Endothelial cell of umbilical vein (primary cell): ENCODE data around the gene CLDN19. TPM values are rescaled to one million over a fixed set of nuclear protein-coding genes. Genes with fewer than 3 reads are reported as not detected.

Source experiments
- BruUV-seq: library from RNA; stranded (reverse); fragments of 400-500 nt; replicated peaks from 2 replicates; lab custom pipeline; 2021; lab: Mats Ljungman, UMichigan
- CTCF ChIA-PET: fragments of 300-600, 350-600 bp; sonication (Branson Sonifier 250); formaldehyde crosslinking; loops from one replicate; lab custom pipeline; 2021; ENCODE audit warnings: antibody characterized with exemption, inconsistent platforms; lab: Charles Lee
- POLR2A ChIA-PET: fragments of 300-600, 350-600 bp; sonication (Branson Sonifier 250); formaldehyde crosslinking; loops from one replicate; lab custom pipeline; 2021; ENCODE audit warnings: antibody characterized with exemption, inconsistent platforms; lab: Charles Lee
- DNase-seq: peaks from one replicate; pipeline ENCODE4 v3.0.0-alpha.2; 2011; ENCODE audit warnings: low read depth, low spot score
- FAIRE-seq: peaks from 2 replicates; lab custom pipeline; 2011; peaks lifted over from hg19 to GRCh38; lab: Jason Lieb, UNC
- H2AFZ ChIP-seq: 2 replicates; pipeline ENCODE4 v1.6.0; 2012; ENCODE audit warnings: low read depth, low read length, control low read depth, inconsistent platforms
- H3K27ac ChIP-seq: 2 replicates; pipeline ENCODE4 v1.5.1; 2011; ENCODE audit warnings: low read depth, mild to moderate bottlenecking, control low read depth, low read length, moderate library complexity; ENCODE audit not compliant: insufficient read depth
- H3K27me3 ChIP-seq, 2 experiments: 2 replicates each; pipeline versions ENCODE4 v1.6.0 to v1.6.1; 2011; ENCODE audit warnings: low read length in 2 of 2, mixed read lengths in 1 of 2; ENCODE audit not compliant: control insufficient read depth in 2 of 2, insufficient read depth in 2 of 2
- H3K36me3 ChIP-seq, 2 experiments: 2 replicates in 1 of 2; 3 replicates in 1 of 2; pipeline ENCODE4 v1.5.1; 2011; ENCODE audit warnings: low read length in 2 of 2, mild to moderate bottlenecking in 1 of 2, moderate library complexity in 1 of 2; ENCODE audit not compliant: control insufficient read depth in 2 of 2, insufficient read depth in 2 of 2; ENCODE audit errors: extremely low read depth in 1 of 2
- H3K4me1 ChIP-seq: 3 replicates; pipeline ENCODE4 v1.5.1; 2011; ENCODE audit warnings: mild to moderate bottlenecking, low read length; ENCODE audit not compliant: control insufficient read depth, insufficient read depth; ENCODE audit errors: extremely low read depth
- H3K4me2 ChIP-seq: 2 replicates; pipeline ENCODE4 v1.6.1; 2011; ENCODE audit warnings: low read length, control low read depth, mixed read lengths; ENCODE audit not compliant: insufficient read depth
- H3K4me3 ChIP-seq, 3 experiments: fragments of 200-600 bp in 1 of 3; sonication (generic), shearing (Covaris generic) in 1 of 3; replicated peaks in 1 of 3; 2 replicates each; pipeline ENCODE4 v1.5.1; 2011 to 2016; ENCODE audit warnings: control low read depth in 3 of 3, low read length in 3 of 3, mild to moderate bottlenecking in 2 of 3, inconsistent platforms in 1 of 3, low read depth in 1 of 3, moderate library complexity in 1 of 3; ENCODE audit not compliant: insufficient read depth in 1 of 3
- H3K79me2 ChIP-seq: 2 replicates; pipeline ENCODE4 v1.6.0; 2012; ENCODE audit warnings: low read length, inconsistent platforms; ENCODE audit not compliant: control insufficient read depth, insufficient read depth
- H3K9ac ChIP-seq: replicated peaks from 2 replicates; pipeline ENCODE3; 2011; ENCODE audit warnings: low read length, control low read depth; ENCODE audit not compliant: insufficient read depth; ENCODE audit errors: extremely low read depth
- H3K9me1 ChIP-seq: replicated peaks from 3 replicates; pipeline ENCODE4 v1.6.0; 2011; ENCODE audit warnings: mild to moderate bottlenecking, low read length; ENCODE audit not compliant: control insufficient read depth, insufficient read depth; ENCODE audit errors: extremely low read depth
- H3K9me3 ChIP-seq: replicated peaks from 2 replicates; pipeline ENCODE4 v1.5.1; 2012; ENCODE audit warnings: low read length, inconsistent platforms; ENCODE audit not compliant: control insufficient read depth, insufficient read depth
- H4K20me1 ChIP-seq: replicated peaks from 2 replicates; pipeline ENCODE3; 2011; ENCODE audit warnings: mild to moderate bottlenecking, low read length; ENCODE audit not compliant: control insufficient read depth, insufficient read depth; ENCODE audit errors: extremely low read depth
- CTCF ChIP-seq, 2 donors: IDR thresholded peaks; 1 replicate in 1 of 2; 2 replicates in 1 of 2; pipeline ENCODE4 v1.5.1; 2011; ENCODE audit warnings: low read length in 2 of 2, mild to moderate bottlenecking in 2 of 2, moderate library complexity in 2 of 2, control low read depth in 1 of 2, inconsistent platforms in 1 of 2, low read depth in 1 of 2; ENCODE audit not compliant: insufficient read depth in 1 of 2; ENCODE audit errors: extremely low read depth in 1 of 2
- EZH2 ChIP-seq: IDR thresholded peaks from 2 replicates; pipeline ENCODE4 v1.6.1; 2012; ENCODE audit warnings: borderline replicate concordance, low read depth, mild to moderate bottlenecking, moderate library complexity, low read length, inconsistent platforms; ENCODE audit not compliant: severe bottlenecking
- FOS ChIP-seq: IDR thresholded peaks from 2 replicates; pipeline ENCODE4 v1.6.1; 2011; ENCODE audit warnings: mild to moderate bottlenecking, low read length, moderate library complexity, borderline replicate concordance; ENCODE audit not compliant: insufficient read depth
- GATA2 ChIP-seq: IDR thresholded peaks from 2 replicates; pipeline ENCODE4 v1.7.0; 2011; ENCODE audit warnings: low read depth, mild to moderate bottlenecking, moderate library complexity, mixed read lengths, low read length; ENCODE audit not compliant: insufficient read length, insufficient read depth
- JUN ChIP-seq: IDR thresholded peaks from 2 replicates; pipeline ENCODE4 v1.6.1; 2011; ENCODE audit warnings: borderline replicate concordance, low read depth; ENCODE audit not compliant: insufficient read length, insufficient read depth
- MAX ChIP-seq: IDR thresholded peaks from 2 replicates; pipeline ENCODE4 v1.6.1; 2011; ENCODE audit not compliant: insufficient read depth, insufficient read length
- MYC ChIP-seq: IDR thresholded peaks from one replicate; pipeline ENCODE4 v1.6.1; 2011; ENCODE audit warnings: mild to moderate bottlenecking, low read depth, low read length
- POLR2A ChIP-seq: IDR thresholded peaks from 2 replicates; pipeline ENCODE4 v1.6.1; 2012; ENCODE audit warnings: low read depth, mild to moderate bottlenecking, control low read depth, low read length
- POLR2AphosphoS5 ChIP-seq: IDR thresholded peaks from 2 replicates; pipeline ENCODE4 v1.6.1; 2012; ENCODE audit warnings: low read depth, mild to moderate bottlenecking, control low read depth, low read length, moderate library complexity; ENCODE audit not compliant: insufficient read depth
- dilution Hi-C: fragments of 300-500 bp; cut with MboI; formaldehyde crosslinking; loops from one replicate; pipeline ENCODE4 v1.15.0; 2019; ENCODE audit warnings: low sequenced_read_pairs; ENCODE audit not compliant: extremely low pct_ligation_motif_present
- intact Hi-C: fragments of 100-400 bp; cut with micrococcal nuclease; formaldehyde crosslinking; loops from one replicate; pipeline ENCODE4 v1.10.0; 2022
- polyA plus RNA-seq, 4 experiments: library from polyadenylated mRNA; depleted of rRNA in 3 of 4; stranded (reverse) in 3 of 4; unstranded in 1 of 4; fragments of >200 nt; gene quantifications; 2 replicates each; pipeline versions ENCODE4 v1.2.1 to v1.2.3, GENCODE V29; 2011 to 2012; ENCODE audit warnings: missing spikeins in 1 of 4
- total RNA-seq: library from RNA; stranded (reverse); gene quantifications from 2 replicates; pipeline ENCODE4 v1.2.3, GENCODE V29; 2021

The CLDN19 gene
- total and polyA plus RNA-seq, 2 donors (not counting 3 experiments of a cell fraction or from before 2014, with no cell fraction given): not detected

- intact Hi-C loops (no loop called here), dilution Hi-C loops (no loop called here)
- ChIA-PET CTCF (interaction anchor here (0.7 to 1.3 kb wide), 5 partner anchors 10 to 155 kb away, joined by 3 to 4 read pairs (median 3); no protein-coding TSS in a partner anchor), POLR2A (no interaction called here)
- Histone ChIP-seq H3K4me2 (no peak overlapping the region), H3K27ac (no peak overlapping the region), H4K20me1 (no peaks in the 10 kb centered on the region), H3K27me3 (no peaks in the 10 kb centered on the region), H3K4me1 (no peaks in the 10 kb centered on the region), H3K79me2 (no peaks in the 10 kb centered on the region), H3K4me3 (no peak overlapping the region), H3K9me1 (no peaks in the 10 kb centered on the region), H3K9ac (no peak overlapping the region), H3K36me3 (no peaks in the 10 kb centered on the region), H2AFZ (no peak overlapping the region), H3K9me3 (no peaks in the 10 kb centered on the region)
- DNase-seq (no peak), FAIRE-seq (no peak)
- TF ChIP-seq EZH2: no peak
- TF ChIP-seq POLR2A: no peak
- TF ChIP-seq MAX: no peak
- no peak for TF ChIP-seq FOS
- TF ChIP-seq MYC: no peak
- TF ChIP-seq POLR2AphosphoS5: no peak
- TF ChIP-seq JUN: no peak
- no peak for TF ChIP-seq GATA2
- TF ChIP-seq CTCF (IDR thresholded peaks at IDR 0.05; ENCODE audit: extremely low read depth in 1 of 2, insufficient read depth in 1 of 2, low read depth in 1 of 2, low read length in 2 of 2): no peak
- no TSS peak for BruUV-seq
Observed at GRCh38 chr1:42733415-42734200, 6.4 kb downstream of the CLDN19 start.
